Measurements from ENCODE around the gene STKLD1. TPM values are rescaled to one million over a fixed set of nuclear protein-coding genes. Genes with fewer than 3 reads are reported as not detected.

STKLD1 gene
- total RNA-seq, 1 donor from 2014 or later: 1.6 TPM

- H3K27me3 ChIP-seq (ENCODE audit: low read depth): peaks cover 22% of the 10 kb centered on the region
- no peak overlapping the region for H3K27ac ChIP-seq
- DNase-seq (no peak), ATAC-seq (no peak)
- H3K9me3 ChIP-seq: no peaks in the 10 kb centered on the region
- no peak for TF ChIP-seq CTCF (IDR thresholded peaks at IDR 0.05)
- no peak overlapping the region for H3K4me3 ChIP-seq
- H3K36me3 ChIP-seq: no peaks in the 10 kb centered on the region
- intact Hi-C loops (cut with DNase I): no loop called here
- no peaks in the 10 kb centered on the region for H3K4me1 ChIP-seq
These were observed 49.0 kb downstream of the STKLD1 start for GRCh38 chr9:133425049-133425632.

GRCh38 chr9:133426011-133426410 is 49.8 kb downstream of the STKLD1 start:
- DNase-seq (no peak), ATAC-seq (no peak)
- TF ChIP-seq CTCF (IDR thresholded peaks at IDR 0.05): no peak
- H3K4me3 ChIP-seq: no peak overlapping the region
- H3K9me3 ChIP-seq: no peaks in the 10 kb centered on the region
- peaks cover 22% of the 10 kb centered on the region for H3K27me3 ChIP-seq (ENCODE audit: low read depth)
- intact Hi-C loops (cut with DNase I): no loop called here
- H3K36me3 ChIP-seq: no peaks in the 10 kb centered on the region
- H3K4me1 ChIP-seq: no peaks in the 10 kb centered on the region
- no peak overlapping the region for H3K27ac ChIP-seq

GRCh38 chr9:133427658-133428348 is 51.6 kb downstream of the STKLD1 start:
- H3K4me3 ChIP-seq: peak overlapping the region; percentile 43
- ATAC-seq (no peak), DNase-seq (no peak)
- peaks cover 22% of the 10 kb centered on the region for H3K27me3 ChIP-seq (ENCODE audit: low read depth)
- TF ChIP-seq CTCF (IDR thresholded peaks at IDR 0.05): no peak
- intact Hi-C loops (cut with DNase I): no loop called here
- no peaks in the 10 kb centered on the region for H3K9me3 ChIP-seq
- no peaks in the 10 kb centered on the region for H3K36me3 ChIP-seq
- no peaks in the 10 kb centered on the region for H3K4me1 ChIP-seq
- no peak overlapping the region for H3K27ac ChIP-seq

DNA sequence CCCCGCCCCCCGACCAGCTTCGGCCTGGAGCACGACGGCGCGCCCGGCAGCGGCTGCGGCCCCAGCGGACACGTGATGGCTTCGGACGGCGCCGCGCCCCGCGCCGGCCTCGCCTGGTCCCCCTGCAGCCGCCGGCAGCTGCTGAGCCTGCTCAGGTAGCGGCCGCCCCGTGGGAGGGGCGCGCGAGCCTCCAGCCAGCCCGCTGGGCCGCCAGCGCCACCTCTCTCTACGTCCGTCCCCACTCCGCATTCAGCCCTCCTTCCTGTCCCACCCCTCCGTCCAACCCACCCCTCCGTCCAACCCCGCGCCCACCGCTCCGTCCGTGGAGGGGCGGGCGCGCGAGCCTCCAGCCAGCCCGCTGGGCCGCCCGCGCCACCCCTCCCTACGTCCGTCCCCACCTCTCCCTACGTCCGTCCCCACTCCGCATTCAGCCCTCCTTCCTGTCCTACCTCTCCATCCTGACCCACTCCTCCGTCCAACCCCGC is 52.5 kb downstream of the STKLD1 start:
- Histone ChIP-seq H3K4me3 (peak overlapping the region; percentile 43), H3K9me3 (no peaks in the 10 kb centered on the region), H3K27me3 (ENCODE audit: low read depth) (peaks cover 22% of the 10 kb centered on the region), H3K36me3 (no peaks in the 10 kb centered on the region), H3K4me1 (no peaks in the 10 kb centered on the region), H3K27ac (no peak overlapping the region)
- peak; percentile 45 to 63 for ATAC-seq
- no peak for TF ChIP-seq CTCF (IDR thresholded peaks at IDR 0.05)
- intact Hi-C loops (cut with DNase I): no loop called here
- no peak for DNase-seq

DNA sequence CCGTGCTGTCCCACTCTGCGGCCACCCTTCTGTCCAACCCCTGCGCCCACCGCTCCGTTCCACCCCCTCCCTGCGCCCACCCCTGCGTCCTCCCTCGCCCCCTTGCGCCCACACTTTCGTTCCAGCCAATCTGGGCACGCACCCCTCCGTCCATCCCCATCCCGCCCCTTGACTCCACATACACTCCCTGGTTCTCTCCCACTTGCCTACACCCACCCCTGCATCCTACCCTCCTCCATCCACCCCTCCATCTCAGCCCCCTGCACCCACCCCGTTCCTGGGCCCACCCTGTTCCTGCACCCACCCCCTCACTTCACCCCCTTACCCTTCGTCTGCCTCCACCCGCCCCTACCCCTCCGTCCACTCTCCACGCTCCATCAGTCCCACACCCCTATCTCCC is 53.0 kb downstream of the STKLD1 start:
- Histone ChIP-seq H3K4me3 (no peak overlapping the region), H3K4me1 (no peaks in the 10 kb centered on the region), H3K9me3 (no peaks in the 10 kb centered on the region), H3K36me3 (no peaks in the 10 kb centered on the region), H3K27ac (no peak overlapping the region), H3K27me3 (ENCODE audit: low read depth) (peaks cover 22% of the 10 kb centered on the region)
- intact Hi-C loops (cut with DNase I): no loop called here
- ATAC-seq (no peak), DNase-seq (no peak)
- TF ChIP-seq CTCF (IDR thresholded peaks at IDR 0.05): no peak
